GM18909 (cell line): Measurements from ENCODE around the gene TFR2.

Experiments
- ATAC-seq: cut with Tn5 transposase; IDR thresholded peaks from one replicate; pipeline ENCODE4 v1.9.1; 2021; ENCODE audit warnings: mild to moderate bottlenecking; ENCODE audit not compliant: unreplicated experiment, poor library complexity

The TFR2 gene

GRCh38 chr7:100575746-100576383 is 65.5 kb downstream of the TFR2 start:
- no peak for ATAC-seq

- no peak for ATAC-seq
These were observed 66.1 kb downstream of the TFR2 start for GRCh38 chr7:100575206-100575631.

- ATAC-seq: no peak
These were observed 66.8 kb downstream of the TFR2 start for GRCh38 chr7:100574362-100575205.

GRCh38 chr7:100573691-100574361 is 67.5 kb downstream of the TFR2 start, which contains the start of gene SAP25:
TSS of gene SAP25 (minus strand) at chr7:100573900. CDS start at chr7:100573742, 158 bp downstream.
- no peak for ATAC-seq

GRCh38 chr7:100572949-100573675 is 68.2 kb downstream of the TFR2 start:
- no peak for ATAC-seq

- no peak for ATAC-seq
These were observed 68.9 kb downstream of the TFR2 start for GRCh38 chr7:100572281-100572948.

- no peak for ATAC-seq
These were observed 69.6 kb downstream of the TFR2 start for GRCh38 chr7:100571829-100572116.

GRCh38 chr7:100570954-100571828 is 70.2 kb downstream of the TFR2 start:
- no peak for ATAC-seq
